Transverse colon (tissue), 4 donors: ENCODE data around the gene ARL4C. TPM values are rescaled to one million over a fixed set of nuclear protein-coding genes. Genes with fewer than 3 reads are reported as not detected.

Experiments
- DNase-seq: peaks from one replicate; pipeline ENCODE4 v3.0.0-alpha.2; 2019
- H3K27ac ChIP-seq, 4 donors: fragments of 200-600 bp; sonication (generic); 2 replicates each; pipeline ENCODE4 v1.5.1; 2016 to 2018; ENCODE audit warnings: inconsistent platforms in 4 of 4
- H3K27me3 ChIP-seq: fragments of 200-600 bp; sonication (generic); 2 replicates; pipeline ENCODE4 v1.5.1; 2017; ENCODE audit warnings: inconsistent platforms
- H3K36me3 ChIP-seq, 4 donors: fragments of 200-600 bp; sonication (generic); 2 replicates each; pipeline ENCODE4 v1.5.1; 2017 to 2019; ENCODE audit warnings: inconsistent platforms in 4 of 4
- H3K4me1 ChIP-seq, 4 donors: fragments of 200-600 bp; sonication (generic); 2 replicates each; pipeline ENCODE4 v1.5.1; 2017 to 2020; ENCODE audit warnings: inconsistent platforms in 4 of 4
- H3K4me3 ChIP-seq, 4 donors: fragments of 200-600 bp; sonication (generic); 1 replicate in 1 of 4; 2 replicates in 3 of 4; pipeline versions ENCODE4 v1.5.1 to v1.6.1; 2017 to 2019; ENCODE audit warnings: inconsistent platforms in 4 of 4
- H3K9me3 ChIP-seq, 2 donors: fragments of 200-600 bp; sonication (generic); 2 replicates each; pipeline ENCODE4 v1.5.1; 2017 to 2019; ENCODE audit warnings: inconsistent platforms in 2 of 2
- EP300 ChIP-seq: sonication (generic); formaldehyde crosslinking; IDR thresholded peaks from one replicate; pipeline ENCODE4 v1.6.1; 2017; ENCODE audit warnings: antibody characterized with exemption, low read depth
- POLR2A ChIP-seq: fragments of 450-650 bp; IDR thresholded peaks from one replicate; pipeline ENCODE4 v1.6.1; 2016; ENCODE audit warnings: antibody characterized with exemption, mild to moderate bottlenecking, moderate library complexity
- POLR2AphosphoS5 ChIP-seq, 3 donors: sonication (generic); formaldehyde crosslinking; IDR thresholded peaks; one replicate each; pipeline ENCODE4 v1.6.1; 2016; ENCODE audit warnings: antibody characterized with exemption in 3 of 3
- WGBS, 2 donors: methylation state at CpG; one replicate each; pipeline ENCODE4 v1.1.5; 2018; ENCODE audit warnings: low coverage in 1 of 2; 5-methylcytosine and 5-hydroxymethylcytosine counted together
- in situ Hi-C, 4 donors: fragments of 200-750 bp; cut with MboI; loops; one replicate each; pipeline versions ENCODE4 v1.15.0 to v1.15.1; 2017; ENCODE audit warnings: low sequenced_read_pairs in 3 of 4, low pct_ligation_motif_present in 1 of 4, low pct_unique_long_range_greater_than_20kb in 1 of 4
- intact Hi-C: fragments of 100-400 bp; cut with DNase I; formaldehyde crosslinking; loops from one replicate; pipeline ENCODE4 v1.15.1; 2023; ENCODE audit warnings: low total_unique reads
- total RNA-seq, 4 donors: library from RNA; depleted of rRNA; stranded (reverse); fragments of >200 nt; gene quantifications; one replicate each; pipeline ENCODE4 v1.1.0, GENCODE V29; 2016
- TF ChIP-seq, protein P1 (sequence below), 5 experiments: fragments of 200-600 bp in 3 of 5; fragments of 450-650 bp in 2 of 5; sonication (generic) in 3 of 5; IDR thresholded peaks; 1 replicate in 2 of 5; 2 replicates in 3 of 5; pipeline ENCODE4 v1.5.1; 2016 to 2017; ENCODE audit warnings: antibody characterized with exemption in 5 of 5, inconsistent platforms in 3 of 5, mild to moderate bottlenecking in 2 of 5, moderate library complexity in 1 of 5

The ARL4C gene
- total RNA-seq, 4 donors from 2014 or later, result 3.8 to 11.9 (median 5.3) TPM

DNA sequence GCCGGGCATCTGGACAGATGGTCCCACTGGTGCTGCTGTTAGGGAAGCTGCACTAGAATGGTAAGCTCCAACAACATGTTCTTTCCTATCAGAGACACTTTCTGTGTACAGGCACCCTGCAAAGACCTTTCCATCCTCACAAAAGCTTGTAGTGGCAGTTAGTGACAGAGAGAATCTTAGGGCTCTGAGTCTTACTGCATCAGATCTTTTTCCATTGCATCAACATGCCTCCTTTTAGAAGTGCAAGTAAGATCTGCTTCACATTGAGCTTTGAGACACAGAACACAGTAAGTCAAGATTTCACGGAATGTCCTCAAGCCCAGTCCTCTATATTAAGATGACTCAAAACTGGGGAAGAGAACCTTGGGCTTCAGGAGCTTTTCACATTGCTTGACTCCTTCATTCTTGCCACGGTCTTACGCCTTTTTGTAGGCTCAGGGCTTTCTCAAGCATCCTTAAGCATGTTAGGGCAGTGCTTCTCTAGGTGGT, 52.6 kb downstream of the ARL4C start:
- intact Hi-C loops (no loop called here), in situ Hi-C loops (no loop called here)
- WGBS, 2 donors, result 86 to 89% methylated on average over 3 to 4 of the region's 4 CpGs
- Histone ChIP-seq H3K4me3 (no peak overlapping the region), H3K4me1 (peaks cover 0 to 16% (median 3%) of the 10 kb centered on the region in 4 donors), H3K27ac (peak overlapping the region; percentile 12 to 68 (median 66)), H3K27me3 (no peaks in the 10 kb centered on the region), H3K36me3 (no peaks in the 10 kb centered on the region), H3K9me3 (no peaks in the 10 kb centered on the region)
- DNase-seq, result no peak
- TF ChIP-seq, protein P1, sequence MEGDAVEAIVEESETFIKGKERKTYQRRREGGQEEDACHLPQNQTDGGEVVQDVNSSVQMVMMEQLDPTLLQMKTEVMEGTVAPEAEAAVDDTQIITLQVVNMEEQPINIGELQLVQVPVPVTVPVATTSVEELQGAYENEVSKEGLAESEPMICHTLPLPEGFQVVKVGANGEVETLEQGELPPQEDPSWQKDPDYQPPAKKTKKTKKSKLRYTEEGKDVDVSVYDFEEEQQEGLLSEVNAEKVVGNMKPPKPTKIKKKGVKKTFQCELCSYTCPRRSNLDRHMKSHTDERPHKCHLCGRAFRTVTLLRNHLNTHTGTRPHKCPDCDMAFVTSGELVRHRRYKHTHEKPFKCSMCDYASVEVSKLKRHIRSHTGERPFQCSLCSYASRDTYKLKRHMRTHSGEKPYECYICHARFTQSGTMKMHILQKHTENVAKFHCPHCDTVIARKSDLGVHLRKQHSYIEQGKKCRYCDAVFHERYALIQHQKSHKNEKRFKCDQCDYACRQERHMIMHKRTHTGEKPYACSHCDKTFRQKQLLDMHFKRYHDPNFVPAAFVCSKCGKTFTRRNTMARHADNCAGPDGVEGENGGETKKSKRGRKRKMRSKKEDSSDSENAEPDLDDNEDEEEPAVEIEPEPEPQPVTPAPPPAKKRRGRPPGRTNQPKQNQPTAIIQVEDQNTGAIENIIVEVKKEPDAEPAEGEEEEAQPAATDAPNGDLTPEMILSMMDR (IDR thresholded peaks at IDR 0.05), result no peak
- TF ChIP-seq POLR2AphosphoS5 (IDR thresholded peaks at IDR 0.05) (no peak), EP300 (no peak), POLR2A (no peak)
